ENCODE measurements around the gene MAMSTR.
"Not testable (repeated sequence)": the region's sequence is repeated elsewhere in the genome, so short reads cannot be mapped to it uniquely, and the experiment has no call there.

MAMSTR gene

GRCh38 chr19:48681127-48681470 is 38.4 kb downstream of the MAMSTR start:
- peak; percentile 97 for DNase-seq

- no peak for DNase-seq
Observed at GRCh38 chr19:48680436-48681126, 38.9 kb downstream of the MAMSTR start.

GRCh38 chr19:48680006-48680405 is 39.5 kb downstream of the MAMSTR start:
- not testable (repeated sequence) for DNase-seq

- DNase-seq: peak; percentile 53
Observed at GRCh38 chr19:48678201-48678600, 41.3 kb downstream of the MAMSTR start.

- DNase-seq: no peak
Observed at GRCh38 chr19:48676887-48677286, 42.6 kb downstream of the MAMSTR start.

- DNase-seq: no peak
Observed at GRCh38 chr19:48676487-48676886, 43.0 kb downstream of the MAMSTR start.

GRCh38 chr19:48674921-48675824 is 44.4 kb downstream of the MAMSTR start:
- DNase-seq: peak; percentile 65

- DNase-seq: no peak
Observed at GRCh38 chr19:48674216-48674809, 45.2 kb downstream of the MAMSTR start.

GRCh38 chr19:48673436-48674100 is 46.0 kb downstream of the MAMSTR start:
- DNase-seq: no peak

GRCh38 chr19:48672994-48673393 is 46.5 kb downstream of the MAMSTR start, which contains the start of gene NTN5:
TSS of gene NTN5 (minus strand) at chr19:48673017. CDS start at chr19:48670986, 2,031 bp downstream.
- no peak for DNase-seq

GRCh38 chr19:48671446-48671995 is 48.0 kb downstream of the MAMSTR start:
- no peak for DNase-seq

- DNase-seq: no peak
Observed at GRCh38 chr19:48670699-48671445, 48.7 kb downstream of the MAMSTR start.

- DNase-seq: no peak
Observed at GRCh38 chr19:48669903-48670668, 49.4 kb downstream of the MAMSTR start.

- no peak for DNase-seq
Observed at GRCh38 chr19:48668761-48669160, 50.8 kb downstream of the MAMSTR start.

- DNase-seq: no peak
Observed at GRCh38 chr19:48668332-48668731, 51.2 kb downstream of the MAMSTR start.

- DNase-seq: no peak
Observed at GRCh38 chr19:48665786-48666185, 53.7 kb downstream of the MAMSTR start.

- DNase-seq: no peak
Observed at GRCh38 chr19:48664476-48664875, 55.0 kb downstream of the MAMSTR start.

GRCh38 chr19:48663667-48664066 is 55.9 kb downstream of the MAMSTR start:
- DNase-seq: no peak
